K562 (cell line): Measurements from ENCODE around the gene RACK1. TPM values are rescaled to one million over a fixed set of nuclear protein-coding genes. Genes with fewer than 3 reads are reported as not detected.

Experiments
- E2F3 ChIP-seq: fragments of 250-450 bp; sonication (Bioruptor Pico); IDR thresholded peaks from 2 replicates; pipeline ENCODE4 v1.4.0; 2020; ENCODE audit warnings: mild to moderate bottlenecking
- EZH2 ChIP-seq: IDR thresholded peaks from 2 replicates; pipeline ENCODE4 v1.6.1; 2012; ENCODE audit warnings: low read depth, mild to moderate bottlenecking, inconsistent platforms, low read length, borderline replicate concordance
- FOXM1 ChIP-seq, 2 experiments: fragments of 450-650 bp in 1 of 2; sonication (generic) in 1 of 2; formaldehyde crosslinking in 1 of 2; IDR thresholded peaks; 2 replicates each; pipeline versions ENCODE4 v1.6.1 to v1.9.0; 2017 to 2022; ENCODE audit warnings: low read depth in 2 of 2, mild to moderate bottlenecking in 2 of 2, missing genetic modification reagents in 1 of 2, moderate library complexity in 1 of 2
- MAFF ChIP-seq: IDR thresholded peaks from 2 replicates; pipeline ENCODE4 v1.6.1; 2012; ENCODE audit warnings: low read length, improper control_type of control experiment
- PTTG1 ChIP-seq: fragments of 450-650 bp; IDR thresholded peaks from 2 replicates; pipeline ENCODE4 v1.6.1; 2016; ENCODE audit warnings: low read depth, mild to moderate bottlenecking, missing genetic modification characterization, missing compliant biosample characterization
- RBM22 ChIP-seq: fragments of 200-400 bp; formaldehyde crosslinking; IDR thresholded peaks from 2 replicates; pipeline ENCODE4 v1.6.1; 2018; ENCODE audit warnings: low read length, low read depth; ENCODE audit not compliant: poor library complexity, severe bottlenecking
- TSC22D4 ChIP-seq: fragments of 450-650 bp; IDR thresholded peaks from 2 replicates; pipeline ENCODE4 v1.6.1; 2016; ENCODE audit warnings: missing genetic modification characterization, missing biosample characterization, control low read depth
- ZNF212 ChIP-seq: fragments of 450-650 bp; formaldehyde crosslinking; IDR thresholded peaks from 2 replicates; pipeline ENCODE4 v1.4.0; 2020; ENCODE audit warnings: mild to moderate bottlenecking
- polyA plus RNA-seq, 8 experiments: library from polyadenylated mRNA; depleted of rRNA in 4 of 8; stranded (reverse) in 5 of 8; unstranded in 3 of 8; fragments of >200 nt; fragmentation: Nextera tagmentation in 2 of 8; fragmentation: Illumina TruSeq in 1 of 8; extraction: Ambion mirVana in 2 of 8; extraction: Trizol in 1 of 8; gene quantifications; 2 replicates each; pipeline versions ENCODE4 v1.2.1 to v1.2.3, GENCODE V29; 2011 to 2014; ENCODE audit warnings: inconsistent platforms in 1 of 8, missing spikeins in 1 of 8
- total RNA-seq, 7 experiments: library from RNA; depleted of rRNA in 6 of 7; stranded (reverse); fragments of >200 nt in 6 of 7; fragmentation: Illumina TruSeq in 2 of 7; extraction: Trizol in 2 of 7; gene quantifications; 2 replicates each; pipeline versions ENCODE4 v1.2.1 to v1.2.3, GENCODE V29; 2011 to 2021; ENCODE audit warnings: low replicate concordance in 1 of 7
- TF ChIP-seq, protein P1 (sequence below): sonication (generic); formaldehyde crosslinking; IDR thresholded peaks from 2 replicates; pipeline ENCODE4 v1.8.0; 2023; ENCODE audit warnings: missing genetic modification reagents, mild to moderate bottlenecking, borderline replicate concordance
- TF ChIP-seq, protein P2 (sequence below): sonication (generic); formaldehyde crosslinking; IDR thresholded peaks from 2 replicates; pipeline ENCODE4 v1.4.0; 2020; ENCODE audit warnings: mild to moderate bottlenecking, missing genetic modification reagents
- TF ChIP-seq, protein P3 (sequence below): sonication (generic); formaldehyde crosslinking; IDR thresholded peaks from 2 replicates; pipeline ENCODE4 v1.8.0; 2023; ENCODE audit warnings: mild to moderate bottlenecking, missing genetic modification reagents

The RACK1 gene
- total and polyA plus RNA-seq, 9 of the 15 experiments (the other 6 are each of a cell fraction or from before 2014, with no cell fraction given): 2,303 to 5,311 (median 3,833) TPM

DNA sequence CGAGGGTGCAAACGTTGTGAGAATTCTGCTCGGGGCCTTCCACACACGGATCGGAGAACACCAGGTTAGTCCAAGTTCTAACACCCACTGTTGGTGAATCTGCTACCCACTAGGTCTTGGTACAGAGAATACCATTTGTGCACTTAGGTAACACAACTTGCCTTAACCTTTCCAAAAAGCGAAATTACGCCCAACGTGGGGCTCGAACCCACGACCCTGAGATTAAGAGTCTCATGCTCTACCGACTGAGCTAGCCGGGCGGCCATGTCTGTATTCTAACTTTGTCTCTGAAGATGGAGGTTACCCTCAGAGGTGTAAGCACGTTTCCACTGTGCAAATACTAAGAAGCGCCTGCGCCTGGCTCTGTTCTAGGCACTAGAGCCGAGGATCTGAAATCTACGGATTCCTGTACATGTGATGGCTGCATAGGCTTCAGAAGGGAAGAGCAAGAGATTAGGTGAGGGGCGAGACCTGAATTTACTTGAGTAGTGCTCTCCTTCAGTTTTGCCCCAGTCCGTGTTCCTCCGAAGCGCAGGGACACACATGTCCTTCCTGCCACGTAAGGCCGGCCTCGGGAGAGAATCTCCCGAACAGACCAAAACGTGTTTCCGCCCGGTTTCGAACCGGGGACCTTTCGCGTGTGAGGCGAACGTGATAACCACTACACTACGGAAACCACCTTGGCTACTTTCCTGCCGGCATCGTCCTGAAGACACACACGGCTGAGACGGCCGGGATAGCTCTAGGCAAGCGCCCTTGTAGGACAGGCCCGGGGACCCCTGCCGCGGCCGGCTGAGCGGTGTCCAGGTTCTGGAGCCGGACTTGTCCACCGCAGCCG lies 21.7 kb downstream of the RACK1 start (continued):
- TF ChIP-seq, protein P1, sequence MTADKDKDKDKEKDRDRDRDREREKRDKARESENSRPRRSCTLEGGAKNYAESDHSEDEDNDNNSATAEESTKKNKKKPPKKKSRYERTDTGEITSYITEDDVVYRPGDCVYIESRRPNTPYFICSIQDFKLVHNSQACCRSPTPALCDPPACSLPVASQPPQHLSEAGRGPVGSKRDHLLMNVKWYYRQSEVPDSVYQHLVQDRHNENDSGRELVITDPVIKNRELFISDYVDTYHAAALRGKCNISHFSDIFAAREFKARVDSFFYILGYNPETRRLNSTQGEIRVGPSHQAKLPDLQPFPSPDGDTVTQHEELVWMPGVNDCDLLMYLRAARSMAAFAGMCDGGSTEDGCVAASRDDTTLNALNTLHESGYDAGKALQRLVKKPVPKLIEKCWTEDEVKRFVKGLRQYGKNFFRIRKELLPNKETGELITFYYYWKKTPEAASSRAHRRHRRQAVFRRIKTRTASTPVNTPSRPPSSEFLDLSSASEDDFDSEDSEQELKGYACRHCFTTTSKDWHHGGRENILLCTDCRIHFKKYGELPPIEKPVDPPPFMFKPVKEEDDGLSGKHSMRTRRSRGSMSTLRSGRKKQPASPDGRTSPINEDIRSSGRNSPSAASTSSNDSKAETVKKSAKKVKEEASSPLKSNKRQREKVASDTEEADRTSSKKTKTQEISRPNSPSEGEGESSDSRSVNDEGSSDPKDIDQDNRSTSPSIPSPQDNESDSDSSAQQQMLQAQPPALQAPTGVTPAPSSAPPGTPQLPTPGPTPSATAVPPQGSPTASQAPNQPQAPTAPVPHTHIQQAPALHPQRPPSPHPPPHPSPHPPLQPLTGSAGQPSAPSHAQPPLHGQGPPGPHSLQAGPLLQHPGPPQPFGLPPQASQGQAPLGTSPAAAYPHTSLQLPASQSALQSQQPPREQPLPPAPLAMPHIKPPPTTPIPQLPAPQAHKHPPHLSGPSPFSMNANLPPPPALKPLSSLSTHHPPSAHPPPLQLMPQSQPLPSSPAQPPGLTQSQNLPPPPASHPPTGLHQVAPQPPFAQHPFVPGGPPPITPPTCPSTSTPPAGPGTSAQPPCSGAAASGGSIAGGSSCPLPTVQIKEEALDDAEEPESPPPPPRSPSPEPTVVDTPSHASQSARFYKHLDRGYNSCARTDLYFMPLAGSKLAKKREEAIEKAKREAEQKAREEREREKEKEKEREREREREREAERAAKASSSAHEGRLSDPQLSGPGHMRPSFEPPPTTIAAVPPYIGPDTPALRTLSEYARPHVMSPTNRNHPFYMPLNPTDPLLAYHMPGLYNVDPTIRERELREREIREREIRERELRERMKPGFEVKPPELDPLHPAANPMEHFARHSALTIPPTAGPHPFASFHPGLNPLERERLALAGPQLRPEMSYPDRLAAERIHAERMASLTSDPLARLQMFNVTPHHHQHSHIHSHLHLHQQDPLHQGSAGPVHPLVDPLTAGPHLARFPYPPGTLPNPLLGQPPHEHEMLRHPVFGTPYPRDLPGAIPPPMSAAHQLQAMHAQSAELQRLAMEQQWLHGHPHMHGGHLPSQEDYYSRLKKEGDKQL (CRISPR knock-in tag): no peak
- TF ChIP-seq FOXM1 (IDR thresholded peaks at IDR 0.05; ENCODE audit: low read depth) (no peak), FOXM1 (CRISPR knock-in tag; IDR thresholded peaks at IDR 0.05; ENCODE audit: low read depth) (peak; percentile 82), PTTG1 (no peak), TSC22D4 (tag) (no peak), ZNF212 (CRISPR knock-in tag) (0 out of 2 replicates have a peak, but pooled peaks have one; percentile 46), EZH2 (no peak), E2F3 (peak; percentile 75; the same call in 1 of the 2 replicates), MAFF (no peak), RBM22 (peak; percentile 95)
- TF ChIP-seq, protein P2, sequence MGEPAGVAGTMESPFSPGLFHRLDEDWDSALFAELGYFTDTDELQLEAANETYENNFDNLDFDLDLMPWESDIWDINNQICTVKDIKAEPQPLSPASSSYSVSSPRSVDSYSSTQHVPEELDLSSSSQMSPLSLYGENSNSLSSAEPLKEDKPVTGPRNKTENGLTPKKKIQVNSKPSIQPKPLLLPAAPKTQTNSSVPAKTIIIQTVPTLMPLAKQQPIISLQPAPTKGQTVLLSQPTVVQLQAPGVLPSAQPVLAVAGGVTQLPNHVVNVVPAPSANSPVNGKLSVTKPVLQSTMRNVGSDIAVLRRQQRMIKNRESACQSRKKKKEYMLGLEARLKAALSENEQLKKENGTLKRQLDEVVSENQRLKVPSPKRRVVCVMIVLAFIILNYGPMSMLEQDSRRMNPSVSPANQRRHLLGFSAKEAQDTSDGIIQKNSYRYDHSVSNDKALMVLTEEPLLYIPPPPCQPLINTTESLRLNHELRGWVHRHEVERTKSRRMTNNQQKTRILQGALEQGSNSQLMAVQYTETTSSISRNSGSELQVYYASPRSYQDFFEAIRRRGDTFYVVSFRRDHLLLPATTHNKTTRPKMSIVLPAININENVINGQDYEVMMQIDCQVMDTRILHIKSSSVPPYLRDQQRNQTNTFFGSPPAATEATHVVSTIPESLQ (CRISPR knock-in tag): peak; percentile 90
- TF ChIP-seq, protein P3, sequence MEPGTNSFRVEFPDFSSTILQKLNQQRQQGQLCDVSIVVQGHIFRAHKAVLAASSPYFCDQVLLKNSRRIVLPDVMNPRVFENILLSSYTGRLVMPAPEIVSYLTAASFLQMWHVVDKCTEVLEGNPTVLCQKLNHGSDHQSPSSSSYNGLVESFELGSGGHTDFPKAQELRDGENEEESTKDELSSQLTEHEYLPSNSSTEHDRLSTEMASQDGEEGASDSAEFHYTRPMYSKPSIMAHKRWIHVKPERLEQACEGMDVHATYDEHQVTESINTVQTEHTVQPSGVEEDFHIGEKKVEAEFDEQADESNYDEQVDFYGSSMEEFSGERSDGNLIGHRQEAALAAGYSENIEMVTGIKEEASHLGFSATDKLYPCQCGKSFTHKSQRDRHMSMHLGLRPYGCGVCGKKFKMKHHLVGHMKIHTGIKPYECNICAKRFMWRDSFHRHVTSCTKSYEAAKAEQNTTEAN (CRISPR knock-in tag): peak; percentile 98
